Activated CD4-positive, alpha-beta memory T cell treated with anti-CD3 and anti-CD28 coated beads for 36 hours (primary cell): ENCODE results near the gene LYST. TPM values are rescaled to one million over a fixed set of nuclear protein-coding genes. Genes with fewer than 3 reads are reported as not detected.
A peak's percentile ranks its signal among the peaks of the same experiment; 100 is the strongest.

Experiments used
- CTCF ChIA-PET: fragments of 350-600 bp; sonication (Branson Sonifier 250); formaldehyde crosslinking; loops from one replicate; lab custom pipeline; 2021; ENCODE audit warnings: antibody characterized with exemption, inconsistent platforms; lab: Charles Lee
- POLR2A ChIA-PET: fragments of 350-600 bp; sonication (Branson Sonifier 250); formaldehyde crosslinking; loops from one replicate; lab custom pipeline; 2021; ENCODE audit warnings: antibody characterized with exemption; lab: Charles Lee
- DNase-seq: peaks from one replicate; pipeline ENCODE4 v3.0.0-alpha.2; 2020
- H3K27ac Mint-ChIP-seq: one replicate; pipeline ENCODE4 v1.8.0; 2021; ENCODE audit warnings: mixed read lengths
- H3K27me3 Mint-ChIP-seq: one replicate; pipeline ENCODE4 v1.8.0; 2021; ENCODE audit warnings: mixed read lengths
- H3K36me3 Mint-ChIP-seq: one replicate; pipeline ENCODE4 v1.8.0; 2021; ENCODE audit warnings: mixed read lengths
- H3K4me1 Mint-ChIP-seq: one replicate; pipeline ENCODE4 v1.8.0; 2021; ENCODE audit warnings: low read depth, mixed read lengths
- H3K4me3 Mint-ChIP-seq: one replicate; pipeline ENCODE4 v1.8.0; 2021; ENCODE audit warnings: mild to moderate bottlenecking, mixed read lengths
- H3K9me3 Mint-ChIP-seq: one replicate; pipeline ENCODE4 v1.8.0; 2021; ENCODE audit warnings: mixed read lengths
- intact Hi-C: fragments of 100-400 bp; cut with micrococcal nuclease; formaldehyde crosslinking; loops from one replicate; pipeline ENCODE4 v1.15.1; 2023
- total RNA-seq, 2 experiments: library from RNA; stranded (reverse); gene quantifications; one replicate each; pipeline ENCODE4 v1.2.3, GENCODE V29; 2021

LYST gene
- total RNA-seq, 2 experiments from 2014 or later: 26.5 to 28.0 TPM

- no peak overlapping the region for H3K4me3 Mint-ChIP-seq
- peaks cover 15% of the 10 kb centered on the region for H3K4me1 Mint-ChIP-seq
- no peaks in the 10 kb centered on the region for H3K36me3 Mint-ChIP-seq
- ChIA-PET CTCF (interaction anchor here (0.9 to 3.7 kb wide), 2 partner anchors 9 to 134 kb away, joined by 3 to 9 read pairs; no protein-coding TSS in a partner anchor), POLR2A (interaction anchor here (0.6 to 0.9 kb wide), 2 partner anchors 22 to 79 kb away, joined by 3 read pairs; no protein-coding TSS in a partner anchor)
- no peak overlapping the region for H3K27ac Mint-ChIP-seq
- no peak for DNase-seq
- no peaks in the 10 kb centered on the region for H3K27me3 Mint-ChIP-seq
- intact Hi-C loops: no loop called here
- H3K9me3 Mint-ChIP-seq: no peaks in the 10 kb centered on the region
These were observed 28.7 kb downstream of the LYST start for GRCh38 chr1:235838021-235838420.

GRCh38 chr1:235835226-235835625, 31.5 kb downstream of the LYST start:
- H3K9me3 Mint-ChIP-seq: no peaks in the 10 kb centered on the region
- intact Hi-C loops: no loop called here
- H3K4me1 Mint-ChIP-seq: peaks cover 18% of the 10 kb centered on the region
- H3K27ac Mint-ChIP-seq: no peak overlapping the region
- no peak for DNase-seq
- POLR2A ChIA-PET: interaction anchor here (0.7 kb wide), 1 partner anchor 121 kb away, joined by 3 read pairs; no protein-coding TSS in a partner anchor
- CTCF ChIA-PET: interaction anchor here (2.1 to 2.2 kb wide), 2 partner anchors 11 to 137 kb away, joined by 6 to 7 read pairs; no protein-coding TSS in a partner anchor
- no peak overlapping the region for H3K4me3 Mint-ChIP-seq
- H3K36me3 Mint-ChIP-seq: peaks cover 2% of the 10 kb centered on the region
- H3K27me3 Mint-ChIP-seq: no peaks in the 10 kb centered on the region

DNA sequence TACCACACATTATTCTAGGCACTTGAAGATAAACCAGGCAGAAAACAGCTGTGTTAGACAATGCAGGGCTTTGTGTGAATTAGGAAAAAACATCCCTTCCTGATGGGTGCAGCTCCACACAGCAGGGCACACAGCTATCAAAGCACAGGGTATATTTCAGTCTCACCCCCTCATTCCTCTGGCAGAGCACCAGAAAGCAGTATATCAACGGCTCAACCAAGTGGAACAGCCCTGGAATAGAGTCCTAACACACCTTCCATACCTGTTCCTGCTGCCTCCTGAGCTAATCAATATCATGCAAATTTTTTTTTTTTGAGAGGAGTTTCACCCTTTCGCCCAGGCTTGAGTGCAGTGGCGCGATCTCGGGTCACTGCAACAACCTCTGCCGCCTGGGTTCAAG, 32.1 kb downstream of the LYST start:
- POLR2A ChIA-PET: interaction anchor here (0.7 kb wide), 1 partner anchor 122 kb away, joined by 3 read pairs; no protein-coding TSS in a partner anchor

DNA sequence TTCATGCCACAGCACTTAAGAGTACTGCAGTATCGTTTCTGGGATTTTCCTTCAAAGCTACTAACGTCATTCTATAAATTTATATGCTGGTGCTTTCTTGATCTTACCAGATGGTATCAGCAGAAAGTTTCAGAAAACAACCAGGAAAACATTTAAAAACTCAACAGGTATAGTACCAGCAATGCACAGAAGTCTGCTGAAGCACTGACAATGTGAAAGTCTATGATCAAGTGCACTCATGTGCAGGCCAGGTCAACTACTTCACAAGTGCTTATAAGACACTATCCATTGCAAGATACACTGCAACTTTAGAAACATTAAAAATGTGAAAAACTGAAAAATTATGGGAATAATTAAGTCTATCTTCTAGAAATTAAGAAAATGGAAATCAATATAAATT, 34.7 kb downstream of the LYST start:
- ChIA-PET POLR2A (no interaction called here), CTCF (interaction anchor here (2.1 kb wide), 1 partner anchor 140 kb away, joined by 9 read pairs; no protein-coding TSS in a partner anchor)
- Mint-ChIP-seq H3K9me3 (no peaks in the 10 kb centered on the region), H3K27me3 (no peaks in the 10 kb centered on the region), H3K36me3 (peaks cover 9% of the 10 kb centered on the region), H3K27ac (no peak overlapping the region), H3K4me3 (no peak overlapping the region), H3K4me1 (peaks cover 9% of the 10 kb centered on the region)
- intact Hi-C loops: no loop called here
- no peak for DNase-seq

More for the DNA sequence above, 32.1 kb downstream of the LYST start:
- no peaks in the 10 kb centered on the region for H3K27me3 Mint-ChIP-seq
- DNase-seq: no peak
- no peaks in the 10 kb centered on the region for H3K9me3 Mint-ChIP-seq
- H3K4me1 Mint-ChIP-seq: peaks cover 14% of the 10 kb centered on the region
- H3K4me3 Mint-ChIP-seq: no peak overlapping the region
- intact Hi-C loops: no loop called here
- H3K27ac Mint-ChIP-seq: no peak overlapping the region
- peaks cover 2% of the 10 kb centered on the region for H3K36me3 Mint-ChIP-seq
- CTCF ChIA-PET: interaction anchor here (2.1 to 2.2 kb wide), 2 partner anchors 11 to 138 kb away, joined by 6 to 7 read pairs; no protein-coding TSS in a partner anchor

DNA sequence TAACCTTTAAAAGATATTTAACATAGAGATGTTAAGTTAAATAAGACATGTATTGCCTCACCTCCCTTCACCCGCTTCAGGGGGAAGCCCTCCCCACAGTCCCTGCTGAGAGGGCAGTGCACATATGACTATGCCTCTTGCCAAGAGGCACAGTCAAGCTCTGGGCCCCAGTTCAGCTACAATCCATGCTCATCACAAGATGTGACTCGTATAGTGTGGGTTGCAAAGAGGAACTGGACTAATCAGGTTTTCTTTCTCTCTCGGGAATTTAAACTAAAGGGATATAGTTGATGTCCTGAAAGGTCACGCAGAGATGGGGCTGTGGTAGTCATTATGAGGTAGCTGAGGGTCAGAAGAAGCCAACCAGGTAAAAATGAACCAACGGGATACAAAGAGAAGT, 35.6 kb downstream of the LYST start:
- DNase-seq: peak; percentile 70
- no peak overlapping the region for H3K27ac Mint-ChIP-seq
- H3K27me3 Mint-ChIP-seq: no peaks in the 10 kb centered on the region
- CTCF ChIA-PET: interaction anchor here (2.5 kb wide), 1 partner anchor 141 kb away, joined by 10 read pairs; no protein-coding TSS in a partner anchor
- H3K4me3 Mint-ChIP-seq: no peak overlapping the region
- POLR2A ChIA-PET: no interaction called here
- intact Hi-C loops: no loop called here
- peaks cover 9% of the 10 kb centered on the region for H3K4me1 Mint-ChIP-seq
- H3K36me3 Mint-ChIP-seq: peaks cover 13% of the 10 kb centered on the region
- H3K9me3 Mint-ChIP-seq: no peaks in the 10 kb centered on the region

- CTCF ChIA-PET: no interaction called here
- Mint-ChIP-seq H3K4me3 (no peak overlapping the region), H3K27me3 (no peaks in the 10 kb centered on the region), H3K27ac (no peak overlapping the region), H3K4me1 (peaks cover 6% of the 10 kb centered on the region), H3K9me3 (no peaks in the 10 kb centered on the region), H3K36me3 (peaks cover 22% of the 10 kb centered on the region)
- POLR2A ChIA-PET: no interaction called here
- intact Hi-C loops: no loop called here
- no peak for DNase-seq
These were observed 40.4 kb downstream of the LYST start for GRCh38 chr1:235826102-235826854.

DNA sequence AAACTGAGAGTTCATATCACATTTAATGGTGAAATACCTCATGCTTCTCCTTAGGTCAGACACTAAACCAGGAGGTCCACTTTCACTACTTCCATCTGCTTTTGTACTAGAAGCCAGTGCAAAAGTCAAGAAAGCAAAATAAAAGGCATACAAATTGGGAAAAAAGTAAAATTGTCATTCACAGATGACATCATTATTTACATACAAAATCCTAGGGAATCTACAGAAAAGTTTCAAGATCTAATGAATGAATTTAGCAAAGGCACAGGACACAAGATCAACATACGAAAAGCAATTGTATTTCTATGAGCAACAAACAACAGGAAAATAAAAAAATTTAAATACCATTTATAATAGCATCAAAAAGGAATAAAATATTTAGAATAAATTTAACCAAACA, 41.5 kb downstream of the LYST start:
- no peak for DNase-seq
- H3K36me3 Mint-ChIP-seq: peaks cover 20% of the 10 kb centered on the region
- CTCF ChIA-PET: no interaction called here
- no peaks in the 10 kb centered on the region for H3K9me3 Mint-ChIP-seq
- no peak overlapping the region for H3K27ac Mint-ChIP-seq
- POLR2A ChIA-PET: no interaction called here
- no peaks in the 10 kb centered on the region for H3K27me3 Mint-ChIP-seq
- no peak overlapping the region for H3K4me3 Mint-ChIP-seq
- H3K4me1 Mint-ChIP-seq: no peaks in the 10 kb centered on the region
- intact Hi-C loops: no loop called here

DNA sequence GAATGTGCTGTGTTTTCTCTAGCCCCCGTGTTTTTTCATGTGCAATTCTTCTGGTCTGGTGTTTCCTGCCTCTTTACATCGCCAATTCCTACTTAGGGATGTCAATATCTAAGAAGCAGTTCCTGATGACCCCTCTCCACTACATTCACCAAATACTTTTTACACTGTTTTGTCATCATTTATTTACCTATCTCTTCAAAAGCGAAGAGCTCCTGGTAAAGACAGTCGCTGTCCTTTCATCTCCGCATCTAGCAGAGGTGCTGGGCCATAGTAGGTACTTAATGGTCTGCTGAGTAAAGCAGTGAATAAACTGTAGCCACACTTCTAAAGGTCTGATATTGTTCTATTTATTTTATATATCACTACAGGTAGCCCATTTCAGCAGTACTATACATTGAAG, 43.0 kb downstream of the LYST start:
- Mint-ChIP-seq H3K36me3 (peaks cover 18% of the 10 kb centered on the region), H3K4me1 (no peaks in the 10 kb centered on the region), H3K27ac (no peak overlapping the region), H3K9me3 (no peaks in the 10 kb centered on the region), H3K27me3 (no peaks in the 10 kb centered on the region), H3K4me3 (no peak overlapping the region)
- no peak for DNase-seq
- intact Hi-C loops: no loop called here
- POLR2A ChIA-PET: no interaction called here
- CTCF ChIA-PET: no interaction called here

GRCh38 chr1:235822685-235823084, 44.0 kb downstream of the LYST start:
- DNase-seq: no peak
- Mint-ChIP-seq H3K9me3 (no peaks in the 10 kb centered on the region), H3K36me3 (peaks cover 13% of the 10 kb centered on the region), H3K4me3 (no peak overlapping the region), H3K4me1 (no peaks in the 10 kb centered on the region), H3K27me3 (no peaks in the 10 kb centered on the region), H3K27ac (no peak overlapping the region)
- POLR2A ChIA-PET: no interaction called here
- intact Hi-C loops: no loop called here
- CTCF ChIA-PET: interaction anchor here (0.9 kb wide), 1 partner anchor 150 kb away, joined by 3 read pairs; no protein-coding TSS in a partner anchor

- no peak for DNase-seq
- no peak overlapping the region for H3K4me3 Mint-ChIP-seq
- peaks cover 10% of the 10 kb centered on the region for H3K4me1 Mint-ChIP-seq
- CTCF ChIA-PET: interaction anchor here (0.6 to 2.0 kb wide), 2 partner anchors 38 to 151 kb away, joined by 4 to 8 read pairs; no protein-coding TSS in a partner anchor
- H3K36me3 Mint-ChIP-seq: peaks cover 13% of the 10 kb centered on the region
- no peak overlapping the region for H3K27ac Mint-ChIP-seq
- H3K9me3 Mint-ChIP-seq: no peaks in the 10 kb centered on the region
- POLR2A ChIA-PET: interaction anchor here (0.6 kb wide), 1 partner anchor 544 kb away, joined by 3 read pairs; no protein-coding TSS in a partner anchor
- no peaks in the 10 kb centered on the region for H3K27me3 Mint-ChIP-seq
- intact Hi-C loops: no loop called here
These were observed 45.2 kb downstream of the LYST start for GRCh38 chr1:235821361-235821981.

DNA sequence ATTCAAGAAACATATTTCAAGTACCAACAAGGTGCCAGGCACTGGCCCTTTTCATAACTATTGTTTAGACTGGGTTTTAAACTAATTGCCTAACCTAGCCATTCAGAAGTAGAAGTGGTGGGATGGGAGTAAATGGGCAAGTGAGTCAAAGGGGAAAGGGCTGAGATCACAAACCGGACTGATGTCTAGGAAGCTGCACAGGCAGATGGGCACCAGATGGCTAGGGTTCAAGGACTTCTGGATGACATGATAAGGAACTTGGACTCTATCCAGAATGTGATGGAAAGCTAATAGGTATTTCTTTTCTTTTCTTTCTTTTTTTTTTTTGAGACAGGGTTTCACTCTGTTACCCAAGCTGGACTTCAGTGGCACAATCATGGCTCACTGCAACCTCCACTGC, 46.6 kb downstream of the LYST start:
- Mint-ChIP-seq H3K4me1 (peaks cover 11% of the 10 kb centered on the region), H3K36me3 (peaks cover 3% of the 10 kb centered on the region), H3K27ac (no peak overlapping the region), H3K9me3 (no peaks in the 10 kb centered on the region), H3K4me3 (no peak overlapping the region), H3K27me3 (no peaks in the 10 kb centered on the region)
- CTCF ChIA-PET: interaction anchor here (2.0 kb wide), 1 partner anchor 152 kb away, joined by 8 read pairs; no protein-coding TSS in a partner anchor
- intact Hi-C loops: no loop called here
- DNase-seq: no peak
- POLR2A ChIA-PET: no interaction called here

- Mint-ChIP-seq H3K9me3 (no peaks in the 10 kb centered on the region), H3K4me1 (peaks cover 11% of the 10 kb centered on the region), H3K36me3 (no peaks in the 10 kb centered on the region), H3K27ac (no peak overlapping the region), H3K27me3 (no peaks in the 10 kb centered on the region), H3K4me3 (no peak overlapping the region)
- ChIA-PET POLR2A (interaction anchor here (0.7 kb wide), 1 partner anchor 139 kb away, joined by 3 read pairs; no protein-coding TSS in a partner anchor), CTCF (interaction anchor here (1.1 kb wide), 1 partner anchor 153 kb away, joined by 4 read pairs; no protein-coding TSS in a partner anchor)
- DNase-seq: no peak
- intact Hi-C loops: no loop called here
These were observed 48.0 kb downstream of the LYST start for GRCh38 chr1:235818632-235819136.
